HepG2 (cell line): ENCODE measurements around the gene MRPL58. TPM values are rescaled to one million over a fixed set of nuclear protein-coding genes. Genes with fewer than 3 reads are reported as not detected.
A peak's percentile ranks its signal among the peaks of the same experiment; 100 is the strongest.

Experiments
- ELK4 ChIP-seq: sonication (generic); formaldehyde crosslinking; IDR thresholded peaks from 2 replicates; pipeline ENCODE4 v1.9.0; 2021; ENCODE audit warnings: missing genetic modification reagents, borderline replicate concordance
- FOSL1 ChIP-seq: sonication (generic); formaldehyde crosslinking; IDR thresholded peaks from 2 replicates; pipeline ENCODE4 v1.9.0; 2021; ENCODE audit warnings: missing genetic modification reagents, borderline replicate concordance
- GPN1 ChIP-seq: sonication (generic); formaldehyde crosslinking; IDR thresholded peaks from 2 replicates; pipeline ENCODE4 v1.5.1; 2020; ENCODE audit warnings: missing genetic modification reagents, borderline replicate concordance
- MED8 ChIP-seq: sonication (generic); formaldehyde crosslinking; IDR thresholded peaks from 2 replicates; pipeline ENCODE4 v1.8.1; 2023; ENCODE audit warnings: mild to moderate bottlenecking, missing genetic modification reagents; ENCODE audit not compliant: insufficient replicate concordance
- MYC ChIP-seq: sonication (generic); formaldehyde crosslinking; IDR thresholded peaks from 2 replicates; pipeline ENCODE4 v1.9.0; 2021; ENCODE audit warnings: missing genetic modification reagents, borderline replicate concordance
- MZF1 ChIP-seq: sonication (generic); formaldehyde crosslinking; IDR thresholded peaks from 2 replicates; pipeline ENCODE4 v1.8.1; 2023; ENCODE audit warnings: mild to moderate bottlenecking, missing genetic modification reagents, borderline replicate concordance
- NRL ChIP-seq: sonication (generic); formaldehyde crosslinking; IDR thresholded peaks from 2 replicates; pipeline ENCODE4 v1.5.0; 2020; ENCODE audit warnings: missing genetic modification reagents, mild to moderate bottlenecking, moderate library complexity, borderline replicate concordance
- SNAPC2 ChIP-seq: sonication (generic); formaldehyde crosslinking; IDR thresholded peaks from 2 replicates; pipeline ENCODE4 v1.8.1; 2022; ENCODE audit warnings: mild to moderate bottlenecking, missing genetic modification reagents
- SP5 ChIP-seq: IDR thresholded peaks from 2 replicates; pipeline ENCODE4 v1.6.1; 2016; ENCODE audit warnings: low read depth, borderline replicate concordance
- ZKSCAN5 ChIP-seq: sonication (generic); formaldehyde crosslinking; IDR thresholded peaks from 2 replicates; pipeline ENCODE4 v1.5.1; 2020; ENCODE audit warnings: mild to moderate bottlenecking, missing genetic modification reagents
- ZMYM3 ChIP-seq: sonication (generic); formaldehyde crosslinking; IDR thresholded peaks from 2 replicates; pipeline ENCODE4 v1.5.1; 2020; ENCODE audit warnings: mild to moderate bottlenecking, missing genetic modification reagents
- ZNF619 ChIP-seq: sonication (generic); formaldehyde crosslinking; IDR thresholded peaks from 2 replicates; pipeline ENCODE4 v1.4.0; 2020; ENCODE audit warnings: mild to moderate bottlenecking, missing genetic modification reagents
- ZNF713 ChIP-seq: sonication (generic); formaldehyde crosslinking; IDR thresholded peaks from 2 replicates; pipeline ENCODE4 v1.4.0; 2020; ENCODE audit warnings: mild to moderate bottlenecking, missing genetic modification reagents
- polyA plus RNA-seq, 8 experiments: library from polyadenylated mRNA; depleted of rRNA in 3 of 8; stranded (reverse) in 7 of 8; unstranded in 1 of 8; fragments of >200 nt; fragmentation: Illumina TruSeq in 4 of 8; extraction: Trizol in 4 of 8; gene quantifications; 2 replicates each; pipeline versions ENCODE4 v1.2.1 to v1.2.3, GENCODE V29; 2011 to 2016; ENCODE audit warnings: low read depth in 4 of 8, missing spikeins in 1 of 8, mixed read lengths in 1 of 8; ENCODE audit not compliant: insufficient read depth in 1 of 8
- total RNA-seq, 5 experiments: library from RNA; depleted of rRNA; stranded (reverse); fragments of >200 nt; fragmentation: Illumina TruSeq; extraction: Trizol; gene quantifications; 2 replicates each; pipeline ENCODE4 v1.2.3, GENCODE V29; 2016; ENCODE audit warnings: low read depth in 1 of 5
- TF ChIP-seq, protein P1 (sequence below): sonication (generic); formaldehyde crosslinking; IDR thresholded peaks from 2 replicates; pipeline ENCODE4 v1.5.1; 2020; ENCODE audit warnings: missing genetic modification reagents, mild to moderate bottlenecking, borderline replicate concordance
- TF ChIP-seq, protein P2 (sequence below), 2 experiments: fragments of 450-650 bp in 1 of 2; sonication (generic) in 1 of 2; formaldehyde crosslinking in 1 of 2; IDR thresholded peaks; 2 replicates each; pipeline versions ENCODE4 v1.6.1 to v1.8.0; 2016 to 2022; ENCODE audit warnings: antibody characterized with exemption in 1 of 2, mild to moderate bottlenecking in 1 of 2, missing genetic modification reagents in 1 of 2

Gene MRPL58
- total and polyA plus RNA-seq, 2 of the 13 experiments (the other 11 are each of a cell fraction or from before 2014, with no cell fraction given): 44.9 to 68.9 TPM

DNA sequence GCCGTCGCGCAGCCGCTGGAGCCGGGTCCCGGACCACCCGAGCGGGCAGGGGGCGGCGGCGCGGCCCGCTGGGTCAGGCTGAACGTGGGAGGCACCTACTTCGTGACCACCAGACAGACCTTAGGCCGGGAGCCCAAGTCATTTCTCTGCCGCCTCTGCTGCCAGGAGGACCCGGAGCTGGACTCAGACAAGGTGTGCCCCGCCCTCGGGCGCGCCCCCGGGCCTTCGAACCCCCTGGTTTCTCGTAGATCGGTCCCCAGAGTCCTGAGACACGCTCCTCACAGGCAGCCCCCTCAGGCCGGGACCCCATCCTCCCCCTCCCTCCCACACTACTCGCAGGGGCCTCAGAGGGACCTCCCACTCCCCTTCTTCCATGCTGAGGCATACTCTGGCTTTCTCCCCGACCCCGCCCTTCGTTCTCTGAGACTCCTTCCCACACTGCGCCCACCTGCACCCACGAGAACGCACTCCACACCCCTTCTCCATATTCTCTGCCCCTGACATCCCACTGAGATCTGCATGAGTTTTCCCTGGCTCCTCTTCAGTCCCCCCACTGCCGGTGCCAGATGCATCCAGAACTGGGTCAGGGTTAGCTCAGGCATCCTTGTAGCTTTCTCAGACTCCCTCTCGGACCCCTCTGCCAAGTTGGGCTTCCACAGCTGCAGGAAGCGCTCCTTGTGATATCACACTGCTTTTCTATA, 35.1 kb downstream of the MRPL58 start (continued):
- TF ChIP-seq GPN1 (CRISPR knock-in tag) (0 out of 2 replicates have a peak, but pooled peaks have one; percentile 5), ZKSCAN5 (CRISPR knock-in tag) (0 out of 2 replicates have a peak, but pooled peaks have one; percentile 49), NRL (CRISPR knock-in tag) (peak; percentile 48; the same call in 1 of the 2 replicates), MYC (CRISPR knock-in tag) (0 out of 2 replicates have a peak, but pooled peaks have one; percentile 11), ELK4 (CRISPR knock-in tag) (no peak), ZMYM3 (CRISPR knock-in tag) (no peak), ZNF619 (CRISPR knock-in tag) (0 out of 2 replicates have a peak, but pooled peaks have one; percentile 47), MED8 (peak; percentile 3), MZF1 (CRISPR knock-in tag) (0 out of 2 replicates have a peak, but pooled peaks have one; percentile 59), SP5 (CRISPR knock-in tag) (no peak), ZNF713 (CRISPR knock-in tag) (0 out of 2 replicates have a peak, but pooled peaks have one; percentile 53), SNAPC2 (no peak), FOSL1 (CRISPR knock-in tag) (no peak)
- TF ChIP-seq, protein P1, sequence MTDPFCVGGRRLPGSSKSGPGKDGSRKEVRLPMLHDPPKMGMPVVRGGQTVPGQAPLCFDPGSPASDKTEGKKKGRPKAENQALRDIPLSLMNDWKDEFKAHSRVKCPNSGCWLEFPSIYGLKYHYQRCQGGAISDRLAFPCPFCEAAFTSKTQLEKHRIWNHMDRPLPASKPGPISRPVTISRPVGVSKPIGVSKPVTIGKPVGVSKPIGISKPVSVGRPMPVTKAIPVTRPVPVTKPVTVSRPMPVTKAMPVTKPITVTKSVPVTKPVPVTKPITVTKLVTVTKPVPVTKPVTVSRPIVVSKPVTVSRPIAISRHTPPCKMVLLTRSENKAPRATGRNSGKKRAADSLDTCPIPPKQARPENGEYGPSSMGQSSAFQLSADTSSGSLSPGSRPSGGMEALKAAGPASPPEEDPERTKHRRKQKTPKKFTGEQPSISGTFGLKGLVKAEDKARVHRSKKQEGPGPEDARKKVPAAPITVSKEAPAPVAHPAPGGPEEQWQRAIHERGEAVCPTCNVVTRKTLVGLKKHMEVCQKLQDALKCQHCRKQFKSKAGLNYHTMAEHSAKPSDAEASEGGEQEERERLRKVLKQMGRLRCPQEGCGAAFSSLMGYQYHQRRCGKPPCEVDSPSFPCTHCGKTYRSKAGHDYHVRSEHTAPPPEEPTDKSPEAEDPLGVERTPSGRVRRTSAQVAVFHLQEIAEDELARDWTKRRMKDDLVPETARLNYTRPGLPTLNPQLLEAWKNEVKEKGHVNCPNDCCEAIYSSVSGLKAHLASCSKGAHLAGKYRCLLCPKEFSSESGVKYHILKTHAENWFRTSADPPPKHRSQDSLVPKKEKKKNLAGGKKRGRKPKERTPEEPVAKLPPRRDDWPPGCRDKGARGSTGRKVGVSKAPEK (CRISPR knock-in tag): 0 out of 2 replicates have a peak, but pooled peaks have one; percentile 33
- TF ChIP-seq, protein P2, sequence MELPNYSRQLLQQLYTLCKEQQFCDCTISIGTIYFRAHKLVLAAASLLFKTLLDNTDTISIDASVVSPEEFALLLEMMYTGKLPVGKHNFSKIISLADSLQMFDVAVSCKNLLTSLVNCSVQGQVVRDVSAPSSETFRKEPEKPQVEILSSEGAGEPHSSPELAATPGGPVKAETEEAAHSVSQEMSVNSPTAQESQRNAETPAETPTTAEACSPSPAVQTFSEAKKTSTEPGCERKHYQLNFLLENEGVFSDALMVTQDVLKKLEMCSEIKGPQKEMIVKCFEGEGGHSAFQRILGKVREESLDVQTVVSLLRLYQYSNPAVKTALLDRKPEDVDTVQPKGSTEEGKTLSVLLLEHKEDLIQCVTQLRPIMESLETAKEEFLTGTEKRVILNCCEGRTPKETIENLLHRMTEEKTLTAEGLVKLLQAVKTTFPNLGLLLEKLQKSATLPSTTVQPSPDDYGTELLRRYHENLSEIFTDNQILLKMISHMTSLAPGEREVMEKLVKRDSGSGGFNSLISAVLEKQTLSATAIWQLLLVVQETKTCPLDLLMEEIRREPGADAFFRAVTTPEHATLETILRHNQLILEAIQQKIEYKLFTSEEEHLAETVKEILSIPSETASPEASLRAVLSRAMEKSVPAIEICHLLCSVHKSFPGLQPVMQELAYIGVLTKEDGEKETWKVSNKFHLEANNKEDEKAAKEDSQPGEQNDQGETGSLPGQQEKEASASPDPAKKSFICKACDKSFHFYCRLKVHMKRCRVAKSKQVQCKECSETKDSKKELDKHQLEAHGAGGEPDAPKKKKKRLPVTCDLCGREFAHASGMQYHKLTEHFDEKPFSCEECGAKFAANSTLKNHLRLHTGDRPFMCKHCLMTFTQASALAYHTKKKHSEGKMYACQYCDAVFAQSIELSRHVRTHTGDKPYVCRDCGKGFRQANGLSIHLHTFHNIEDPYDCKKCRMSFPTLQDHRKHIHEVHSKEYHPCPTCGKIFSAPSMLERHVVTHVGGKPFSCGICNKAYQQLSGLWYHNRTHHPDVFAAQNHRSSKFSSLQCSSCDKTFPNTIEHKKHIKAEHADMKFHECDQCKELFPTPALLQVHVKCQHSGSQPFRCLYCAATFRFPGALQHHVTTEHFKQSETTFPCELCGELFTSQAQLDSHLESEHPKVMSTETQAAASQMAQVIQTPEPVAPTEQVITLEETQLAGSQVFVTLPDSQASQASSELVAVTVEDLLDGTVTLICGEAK (IDR thresholded peaks at IDR 0.05): no peak
- TF ChIP-seq, protein P2 (CRISPR knock-in tag; IDR thresholded peaks at IDR 0.05): 0 out of 2 replicates have a peak, but pooled peaks have one; percentile 20
